NCI-H345 treated with DMSO at 0.1 percent for 48 hours (cell line): Measurements from ENCODE around the gene D2HGDH.
"Not testable (repeated sequence)": the region's sequence is repeated elsewhere in the genome, so short reads cannot be mapped to it uniquely, and the experiment has no call there.

Source experiments
- DNase-seq: peaks from one replicate; lab custom pipeline; 2025; ENCODE audit not compliant: unreplicated experiment; lab: John Stamatoyannopoulos, UW

The D2HGDH gene

DNA sequence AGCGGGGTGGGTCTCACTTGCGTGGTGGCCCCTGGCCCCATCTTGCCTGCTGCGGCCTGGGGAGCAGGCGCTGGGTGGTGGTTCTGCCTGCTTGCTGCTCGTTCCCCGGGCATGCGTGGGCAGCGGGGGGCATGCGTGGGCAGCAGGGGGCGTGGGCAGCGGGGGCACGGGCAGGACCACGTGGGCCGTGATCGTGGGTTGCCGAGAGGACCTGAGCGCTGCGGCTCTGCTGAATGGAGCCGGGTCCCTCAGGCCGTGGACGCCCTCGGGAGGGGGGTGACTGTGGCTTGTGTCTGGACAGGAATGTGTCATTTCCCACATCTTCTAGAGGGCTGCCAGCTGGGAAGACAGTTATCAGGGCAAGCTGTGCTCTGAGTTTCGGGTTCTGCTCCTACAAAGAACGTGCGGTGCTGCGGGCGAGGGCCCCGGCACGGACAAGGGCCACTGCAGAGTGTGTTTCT is 33.9 kb downstream of the D2HGDH start:
- no peak for DNase-seq

DNA sequence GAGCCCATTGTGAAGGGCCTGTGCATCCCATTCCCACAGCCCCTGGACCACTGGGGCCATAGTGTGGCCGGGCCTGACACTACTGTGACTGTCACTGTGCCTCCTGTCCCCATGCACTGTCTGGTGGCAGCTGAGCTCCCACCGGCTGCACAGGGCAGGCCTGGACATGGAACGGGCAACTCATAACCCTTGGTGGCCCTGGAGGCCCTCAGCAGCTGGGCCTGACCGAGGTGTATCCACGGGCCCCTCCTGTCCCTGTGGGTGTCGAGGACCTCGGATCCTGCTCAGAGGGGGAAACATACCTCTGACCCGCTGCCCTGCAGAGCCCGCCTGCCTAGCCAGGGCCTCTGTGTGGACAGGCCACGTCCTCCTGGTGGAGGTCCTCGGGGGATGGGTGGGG is 34.4 kb downstream of the D2HGDH start:
- no peak for DNase-seq

DNA sequence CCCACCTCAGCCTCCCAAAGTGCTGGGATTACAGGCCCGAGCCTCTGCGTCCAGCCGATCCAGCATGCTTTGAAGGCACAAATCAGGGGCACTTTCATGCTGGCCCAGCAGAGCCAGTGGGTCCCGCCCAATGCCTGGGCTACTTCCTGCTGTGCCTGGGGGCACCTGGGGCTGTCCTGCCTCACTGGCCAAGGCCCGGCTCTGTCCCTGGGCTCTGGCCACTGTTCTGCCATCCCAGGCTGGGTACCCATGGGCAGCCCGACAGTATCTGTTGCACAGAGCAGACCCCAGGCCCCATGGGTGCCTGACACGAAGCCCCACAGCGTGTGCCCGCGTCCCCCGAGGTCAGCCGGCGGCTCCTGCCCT is 35.4 kb downstream of the D2HGDH start:
- no peak for DNase-seq

DNA sequence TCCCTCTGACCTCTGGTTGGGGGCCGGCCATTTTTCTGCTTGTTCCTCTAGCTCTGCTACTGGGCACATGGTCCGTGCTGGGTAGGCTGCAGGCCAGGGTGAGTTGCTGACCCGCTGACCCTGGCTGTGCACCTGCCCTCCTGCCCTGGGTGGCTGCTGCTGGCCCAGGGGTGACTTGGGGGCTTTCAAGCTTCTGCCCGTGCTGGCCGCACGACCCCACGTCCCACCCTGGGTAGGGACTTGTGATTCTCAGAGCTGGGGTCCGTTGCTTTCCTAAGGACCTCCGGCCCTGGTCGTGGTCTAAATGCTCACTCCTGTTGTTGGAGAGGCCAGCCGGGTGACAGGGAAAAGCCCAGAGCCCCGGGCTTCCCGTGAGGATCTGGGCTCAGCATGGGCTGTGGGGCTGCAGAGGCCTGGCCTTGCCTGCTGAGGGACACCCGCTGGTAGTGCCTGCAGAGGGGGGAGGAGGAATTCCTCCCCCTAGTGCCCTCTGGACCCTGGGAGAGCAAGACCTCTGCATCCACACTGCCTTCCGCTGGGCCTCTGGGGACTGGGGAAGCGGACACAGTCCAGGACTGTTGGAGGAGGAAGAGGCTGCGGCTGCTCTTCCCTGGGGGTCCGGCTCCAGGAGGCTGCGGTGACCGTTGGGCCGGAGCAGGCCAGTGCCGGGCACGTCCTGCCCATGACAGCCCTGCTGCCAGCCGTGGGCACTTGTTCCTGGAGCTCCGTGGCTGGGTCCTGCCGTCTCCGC is 35.9 kb downstream of the D2HGDH start:
- no peak for DNase-seq

DNA sequence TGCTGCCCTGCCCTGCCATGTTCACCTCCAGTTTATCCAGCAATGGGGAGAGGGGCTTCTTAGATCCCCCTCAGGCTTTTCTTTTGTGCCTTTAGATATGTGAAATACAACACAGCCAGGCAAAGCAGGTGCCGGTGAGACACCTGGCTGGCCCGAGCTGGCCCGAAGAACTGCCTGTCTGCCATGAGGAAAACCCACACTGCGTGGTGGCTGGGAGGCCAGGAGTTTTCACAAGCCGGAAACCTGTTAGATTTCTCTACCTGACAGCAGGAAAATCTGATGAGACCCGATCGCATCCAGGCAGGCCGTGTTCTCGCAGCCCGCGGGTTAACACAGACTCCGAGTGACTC is 36.5 kb downstream of the D2HGDH start:
- DNase-seq: no peak

DNA sequence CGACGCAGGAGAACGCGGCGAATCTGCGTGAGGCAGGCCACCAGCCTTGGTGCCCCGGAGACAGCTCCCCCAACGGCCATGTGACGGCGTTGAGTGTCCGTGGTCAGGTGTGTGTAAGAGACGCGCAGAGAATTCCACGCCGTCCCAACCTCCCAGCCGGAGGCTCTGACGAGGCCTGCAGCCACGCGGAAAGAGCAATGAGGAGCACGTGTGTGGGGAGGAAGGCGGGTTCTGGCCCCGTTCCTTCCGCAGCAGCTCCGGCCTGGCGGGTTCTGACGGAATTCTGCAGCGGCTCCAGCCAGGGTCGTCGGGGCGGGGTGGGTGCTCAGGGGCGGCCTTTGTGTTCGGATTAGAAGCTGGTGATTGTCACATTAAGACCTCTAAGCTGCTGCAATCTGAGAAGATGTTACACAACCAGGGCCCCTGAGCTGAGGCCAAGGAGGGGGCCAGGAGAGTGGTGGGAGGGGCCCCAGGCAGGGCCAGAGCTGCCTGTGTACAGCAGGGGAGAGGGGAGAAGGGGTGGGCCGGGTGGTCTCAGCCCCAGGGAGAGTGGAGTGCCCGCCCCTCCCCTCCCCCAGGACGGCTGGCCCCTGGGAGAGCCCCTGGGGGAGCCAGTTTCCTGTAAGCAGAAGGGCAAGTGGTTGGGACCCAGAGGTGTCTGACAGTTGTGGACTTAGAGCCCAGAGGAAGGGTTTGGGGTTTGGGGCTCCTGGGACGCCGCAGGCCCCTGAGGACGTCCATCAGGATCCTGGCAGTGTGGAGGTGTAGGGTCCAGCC is 37.0 kb downstream of the D2HGDH start:
- DNase-seq: no peak

DNA sequence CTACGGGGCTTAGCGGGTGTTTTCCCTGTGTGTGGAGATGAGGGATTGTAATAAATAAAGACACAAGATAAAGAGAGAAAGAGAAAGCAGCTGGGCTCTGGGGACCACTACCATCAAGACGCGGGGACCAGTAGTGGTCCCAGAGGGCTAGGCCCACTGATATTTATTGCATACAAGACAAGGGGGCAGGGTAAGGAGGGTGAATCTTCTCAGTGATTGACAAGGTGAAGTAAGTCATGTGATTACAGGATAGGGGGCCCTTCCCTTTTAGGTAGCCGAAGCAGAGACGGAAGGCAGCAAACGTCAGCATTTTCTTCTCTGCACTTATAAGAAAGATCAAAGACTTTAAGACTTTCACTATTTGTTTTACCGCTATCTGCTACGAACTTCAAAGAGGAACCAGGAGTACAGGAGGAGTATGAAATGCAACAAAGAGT is 37.7 kb downstream of the D2HGDH start:
- DNase-seq: no peak

DNA sequence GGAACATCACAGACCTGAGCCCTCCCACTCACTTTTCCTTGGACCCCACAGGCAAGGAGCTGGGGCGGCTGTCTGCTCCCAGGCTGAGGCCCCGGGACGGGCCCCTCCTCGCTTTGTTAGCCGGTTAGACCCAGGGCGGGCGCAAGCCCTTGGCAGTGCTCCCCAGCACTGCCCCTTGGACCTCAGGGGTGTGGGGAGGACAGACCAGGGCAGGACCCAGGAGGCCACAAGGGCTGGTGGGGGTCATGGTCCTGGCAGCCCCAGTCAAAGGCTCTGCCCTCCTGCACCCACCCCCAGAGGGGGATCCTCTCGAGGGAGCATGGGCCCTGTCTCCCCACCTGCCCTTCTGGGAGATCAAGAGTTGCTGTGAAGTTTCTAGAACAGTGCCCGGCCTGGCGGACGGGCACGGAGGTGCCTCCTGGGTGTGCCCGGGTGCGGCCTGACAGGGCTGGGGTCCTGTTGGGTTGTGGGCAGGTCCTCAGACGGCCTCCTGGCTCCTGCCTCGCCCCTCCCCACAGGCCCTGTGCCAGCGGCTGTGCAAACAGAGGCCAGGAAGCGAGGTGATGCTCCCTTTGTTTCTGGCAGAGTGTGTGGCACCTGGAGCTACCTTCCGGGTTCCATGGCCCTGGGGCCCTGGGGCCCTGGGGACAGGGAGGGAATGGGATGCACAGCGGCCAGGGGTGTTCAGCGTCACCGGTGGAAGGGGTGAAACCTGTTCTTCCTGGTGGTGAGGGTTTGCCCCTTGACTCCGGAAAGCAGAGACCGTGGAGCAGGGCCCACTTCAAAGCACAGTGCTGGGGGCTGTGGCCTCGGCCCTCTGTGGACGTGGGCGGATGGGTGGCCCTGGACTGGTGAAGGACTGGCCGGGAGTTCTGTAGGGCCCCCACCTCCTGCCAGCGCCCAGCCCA is 39.3 kb downstream of the D2HGDH start:
- peak; percentile 56 for DNase-seq

DNA sequence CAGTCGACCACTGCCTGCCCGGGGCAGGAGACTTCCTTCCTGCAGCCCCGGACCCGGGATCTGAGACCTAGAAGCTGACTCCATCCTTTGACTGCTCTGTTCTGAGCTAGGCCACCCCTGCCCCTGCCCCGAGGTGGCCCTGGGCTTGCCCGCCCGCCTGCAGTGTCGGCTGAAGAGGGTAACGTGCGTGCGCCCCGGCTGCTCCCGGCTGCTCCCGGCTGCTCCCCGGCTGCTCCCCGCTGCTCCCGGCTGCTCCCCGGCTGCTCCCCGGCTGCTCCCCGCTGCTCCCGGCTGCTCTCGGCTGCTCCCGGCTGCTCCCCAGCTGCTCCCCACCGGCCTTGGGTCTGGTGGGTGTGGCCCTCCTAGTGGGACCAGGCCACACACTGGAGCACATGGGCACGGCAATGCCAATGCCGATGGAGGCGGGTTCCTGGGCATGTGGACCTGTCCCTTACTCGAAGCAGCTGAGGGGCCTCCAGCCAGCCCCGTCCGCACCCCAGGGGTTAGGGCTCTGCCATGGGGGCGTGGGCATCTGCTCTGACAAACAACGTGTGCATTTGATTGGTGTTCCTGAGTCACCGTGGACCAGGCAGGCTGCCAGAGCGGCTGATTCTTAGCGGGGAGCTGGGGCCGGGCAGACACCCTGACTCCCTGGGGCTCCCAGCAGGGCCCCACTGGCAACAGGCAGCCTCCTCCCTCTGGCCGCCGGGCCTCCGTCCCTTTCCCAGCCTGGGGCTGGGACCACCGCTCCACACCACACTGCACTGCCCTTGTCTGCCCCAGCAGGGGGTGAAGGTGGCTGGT is 40.2 kb downstream of the D2HGDH start:
- DNase-seq: peak; percentile 58

DNA sequence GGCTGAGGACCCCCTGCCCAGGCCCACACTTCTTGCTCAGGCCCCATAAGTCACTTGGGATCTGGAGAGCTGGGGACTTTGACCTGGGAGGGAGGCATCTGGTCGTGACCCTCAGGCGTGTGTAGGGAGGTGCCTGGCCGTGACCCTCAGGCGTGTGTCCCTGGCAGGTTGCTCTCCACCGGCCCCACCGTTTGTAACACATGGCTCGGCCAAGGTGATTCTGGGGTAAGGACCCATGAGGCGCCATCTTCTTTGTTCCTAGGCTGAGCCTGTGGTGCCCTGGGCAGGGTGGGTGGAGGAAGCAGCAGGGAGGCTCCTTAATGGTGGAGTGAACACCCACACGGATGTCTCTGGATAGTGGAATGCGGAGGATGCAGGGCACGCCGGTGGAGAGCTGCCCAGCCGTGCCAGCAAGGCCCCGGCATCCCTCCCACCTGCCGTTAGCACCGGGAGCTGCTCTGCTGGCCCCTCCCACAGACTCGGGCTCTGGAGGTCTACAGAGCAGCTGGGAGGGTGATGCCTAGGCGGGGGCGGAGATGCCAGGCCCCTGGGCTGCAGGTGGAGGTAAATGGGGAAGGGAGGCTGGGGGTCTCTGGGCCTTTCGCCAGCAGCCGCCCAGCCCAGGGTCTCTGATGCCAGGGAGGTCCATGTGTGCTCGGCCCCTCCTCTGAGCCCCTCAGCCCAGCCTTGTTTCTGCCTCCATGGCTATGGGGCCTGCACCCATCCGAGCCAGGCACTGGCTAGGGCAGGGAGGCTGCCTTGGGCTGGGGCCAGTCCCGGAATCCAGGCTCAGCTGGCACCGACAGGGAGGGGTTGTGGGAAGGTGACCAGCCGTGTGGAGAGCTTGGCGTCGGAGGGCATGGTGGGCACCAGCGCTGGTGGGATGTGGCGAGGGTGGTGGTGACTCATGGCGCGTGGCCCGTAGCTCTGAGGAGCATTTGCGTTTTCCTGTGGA is 41.1 kb downstream of the D2HGDH start:
- no peak for DNase-seq

DNA sequence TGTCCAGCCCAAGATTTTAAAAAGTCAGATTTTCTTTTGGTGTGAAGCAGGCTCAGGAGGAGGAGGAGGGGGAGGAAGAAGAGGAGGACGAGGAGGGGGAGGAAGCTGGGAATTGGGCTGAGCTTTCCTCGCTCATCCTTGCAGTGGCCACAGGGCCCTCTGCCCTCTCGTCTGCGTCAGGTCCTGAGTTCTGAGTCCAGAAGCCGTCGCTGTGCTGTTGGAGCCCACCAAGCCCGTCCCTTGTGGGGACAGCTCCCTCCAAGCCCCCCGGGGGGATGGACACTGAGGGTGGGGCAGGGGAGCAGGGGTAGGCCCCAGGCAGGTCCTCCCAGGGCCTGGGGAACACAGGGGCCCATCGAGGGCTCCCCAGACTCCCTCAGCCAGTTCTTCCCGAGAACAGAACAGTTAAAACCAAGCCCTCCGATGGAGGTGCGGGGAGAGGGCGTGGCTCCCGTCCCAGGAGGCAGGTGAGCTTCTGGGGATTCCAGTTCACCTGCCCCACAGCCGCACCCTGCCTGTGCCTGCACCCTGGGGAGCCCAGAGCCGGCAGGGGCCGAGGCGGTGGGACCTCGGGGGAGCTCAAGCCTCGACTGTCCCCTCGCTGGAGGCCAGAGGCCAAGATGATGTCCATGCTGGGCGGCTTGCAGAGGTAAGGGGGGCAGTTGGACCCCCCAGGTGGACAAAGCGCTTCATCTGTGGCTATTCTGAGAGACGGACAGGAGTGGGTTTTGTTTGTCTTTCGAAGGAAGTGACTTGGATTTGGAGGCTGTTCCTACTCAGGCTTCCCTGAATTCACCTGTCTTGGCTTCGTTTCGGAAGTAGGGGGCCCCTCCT is 42.1 kb downstream of the D2HGDH start, which contains the start of gene GAL3ST2:
Gene GAL3ST2 (plus strand): TSS at position 487 of the 834 bp plus-strand sequence. CDS start 134 bp downstream, at position 621.
- no peak for DNase-seq

DNA sequence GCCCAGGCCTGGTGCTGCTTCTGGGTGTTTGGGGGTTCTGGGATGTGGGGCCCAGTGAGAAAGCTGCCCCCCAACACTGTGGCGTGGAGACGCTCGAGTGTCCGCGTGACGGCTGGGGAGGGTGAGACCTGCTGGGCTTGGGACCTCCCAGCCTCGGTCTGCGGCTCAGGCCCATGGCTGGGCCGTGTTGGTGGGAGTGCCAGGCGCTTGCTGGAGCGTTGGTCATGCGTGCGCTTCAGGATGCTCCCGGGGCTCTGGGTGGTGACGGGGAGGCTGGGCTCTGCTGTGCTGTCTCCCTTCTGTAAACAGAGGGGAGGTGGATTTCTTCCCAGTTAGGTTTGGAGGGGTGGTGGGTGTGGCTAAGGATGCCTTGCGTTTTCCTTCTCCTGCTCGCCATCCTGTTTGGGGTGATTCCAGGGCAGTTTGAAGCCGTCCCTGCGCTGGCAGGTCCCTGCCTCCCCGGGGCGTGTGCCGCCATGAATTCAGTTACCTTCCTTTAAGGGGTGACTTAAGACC is 42.8 kb downstream of the D2HGDH start:
- no peak for DNase-seq

DNA sequence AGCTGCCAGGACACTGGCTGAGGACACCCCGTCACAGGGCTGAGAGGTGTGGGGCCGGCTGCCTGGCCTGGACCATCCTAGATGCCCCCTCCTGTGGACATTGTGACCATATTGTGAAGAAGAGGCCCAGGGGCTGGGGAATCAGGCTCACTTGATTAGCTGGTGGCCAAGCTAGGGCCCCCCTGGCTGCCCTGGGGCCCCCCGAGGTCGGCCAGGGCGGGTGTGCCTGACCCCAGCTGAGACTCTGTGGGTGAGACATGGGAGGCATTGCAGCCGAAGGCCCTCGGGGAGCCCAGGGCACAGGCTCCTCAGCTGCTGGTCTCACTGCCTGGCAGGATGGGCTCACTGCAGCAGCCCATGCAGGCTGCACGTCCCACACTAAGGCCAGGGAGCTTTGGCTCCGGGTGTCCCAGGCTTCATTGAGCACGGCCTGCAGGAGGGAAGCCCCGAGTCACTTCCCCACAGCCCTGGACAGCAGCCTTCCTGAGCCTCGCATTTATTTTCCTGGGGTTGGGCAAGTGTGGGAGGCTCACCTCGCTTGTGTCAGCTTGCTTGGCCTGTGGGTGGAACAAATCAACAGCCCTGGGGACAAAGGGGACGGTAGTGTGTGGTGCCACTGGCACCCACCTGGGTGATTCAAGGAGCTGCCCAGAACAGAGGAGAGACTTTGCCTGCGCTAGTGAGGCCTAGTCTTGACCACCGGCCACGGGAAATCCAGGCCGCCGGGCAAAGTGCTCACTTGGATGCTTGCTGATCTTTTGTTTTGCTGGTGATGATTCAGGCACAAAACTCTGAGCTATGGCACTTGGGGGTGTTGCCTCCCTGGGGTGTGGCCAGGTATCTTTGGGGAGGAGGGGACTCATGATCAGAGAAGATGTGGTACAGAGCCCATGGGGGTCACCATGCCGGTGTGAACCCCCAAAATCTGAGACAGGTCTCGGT is 43.5 kb downstream of the D2HGDH start:
- DNase-seq: no peak

DNA sequence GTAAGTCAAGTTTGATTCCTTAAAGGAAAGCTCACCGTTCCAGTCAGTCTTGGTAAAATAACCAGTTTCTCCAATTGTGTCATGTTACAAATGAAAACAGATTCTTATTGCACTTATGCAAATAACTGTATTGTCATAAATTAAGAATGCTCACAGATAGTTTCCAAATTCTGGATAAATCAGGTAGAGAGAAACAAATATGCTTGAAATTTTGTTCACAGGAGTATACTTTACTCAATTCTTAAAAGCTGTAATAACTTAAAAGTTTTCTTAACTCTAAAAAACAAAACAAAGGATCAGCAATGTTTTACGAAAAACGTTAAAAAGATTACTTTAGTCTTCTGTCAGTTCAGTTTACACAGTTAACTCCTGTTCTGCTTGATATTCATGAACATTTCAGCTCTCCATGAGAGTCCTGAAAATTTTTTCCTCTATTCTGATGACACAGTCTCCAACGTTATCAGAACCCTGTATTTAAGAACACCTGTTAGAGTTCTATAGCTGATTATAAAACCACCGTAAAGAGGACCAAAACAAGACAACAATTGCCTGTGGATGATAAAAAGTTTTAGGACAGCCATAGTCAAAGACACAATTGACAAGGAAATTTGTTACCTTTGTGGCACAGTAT is 46.6 kb downstream of the D2HGDH start:
- DNase-seq: no peak

DNA sequence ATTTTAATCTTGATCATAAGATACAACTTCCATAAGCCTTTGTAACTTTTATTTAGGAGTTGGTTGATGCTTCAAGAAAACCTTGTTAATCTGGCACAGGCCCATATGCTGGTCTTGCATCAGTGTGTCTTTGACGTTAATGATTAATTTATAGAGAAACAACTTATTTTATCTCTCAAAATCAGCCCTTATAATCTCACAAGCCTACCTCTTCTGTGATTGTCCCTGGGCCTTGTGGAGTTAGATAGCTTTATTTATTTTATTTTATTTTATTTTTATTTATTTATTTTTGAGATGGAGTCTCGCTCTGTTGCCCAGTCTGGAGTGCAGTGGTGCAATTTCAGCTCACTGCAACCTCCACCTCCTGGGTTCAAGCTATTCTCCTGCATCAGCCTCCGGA is 47.6 kb downstream of the D2HGDH start:
- not testable (repeated sequence) for DNase-seq

DNA sequence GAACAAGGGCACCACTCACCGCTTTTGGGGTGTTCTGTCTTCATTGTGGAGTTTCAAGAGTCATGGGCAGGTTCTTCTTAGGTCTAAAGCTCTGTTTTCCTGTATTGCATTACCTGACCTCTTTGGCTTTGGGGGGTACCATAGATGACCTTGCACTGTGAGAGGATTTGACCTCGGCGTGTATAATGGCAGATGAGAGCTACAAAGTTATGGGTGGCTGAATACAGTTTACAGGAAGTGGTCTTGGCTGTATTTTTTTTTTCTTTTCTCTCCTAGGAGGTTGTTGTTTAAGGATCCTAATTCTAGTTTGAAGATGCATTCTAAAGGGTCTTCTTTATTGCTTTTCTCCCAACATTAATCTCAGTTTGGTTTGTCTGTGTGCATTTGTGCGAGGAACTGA is 53.7 kb downstream of the D2HGDH start:
- DNase-seq: no peak

DNA sequence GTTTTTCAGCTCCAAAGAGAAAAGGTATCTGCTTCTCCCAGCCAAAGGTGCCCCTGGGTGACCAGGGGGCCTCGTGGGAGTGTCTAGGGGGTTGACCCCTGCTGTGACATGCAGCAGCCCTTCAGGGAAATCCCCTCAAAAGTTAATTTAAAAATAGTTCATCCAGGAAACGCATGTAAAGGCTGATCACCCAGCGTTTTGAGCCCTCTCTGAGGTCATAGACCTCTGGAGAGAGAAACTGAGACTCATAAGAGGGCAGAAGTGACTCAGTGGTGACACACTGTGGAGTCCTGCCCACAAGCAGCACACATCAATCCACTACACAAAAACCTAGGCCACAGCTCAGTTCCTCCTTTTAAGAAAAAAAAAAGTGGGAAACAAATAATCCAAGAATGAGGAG is 54.1 kb downstream of the D2HGDH start:
- no peak for DNase-seq
